Measurements from ENCODE around the gene TYW1. TPM values are rescaled to one million over a fixed set of nuclear protein-coding genes. Genes with fewer than 3 reads are reported as not detected.
"Not testable (repeated sequence)": the region's sequence is repeated elsewhere in the genome, so short reads cannot be mapped to it uniquely, and the experiment has no call there.

The TYW1 gene
- 19.6 and 24.9 TPM in 2 replicates for total RNA-seq
- long read RNA-seq, transcript TYW1-201 (16 exons, 3,348 nt) = major isoform, 48 of 65 reads
- long read RNA-seq, partial matches to known transcripts = 8 of 65 reads
- long read RNA-seq, other reads (novel, unspliced or antisense) = 8 of 65 reads

DNA sequence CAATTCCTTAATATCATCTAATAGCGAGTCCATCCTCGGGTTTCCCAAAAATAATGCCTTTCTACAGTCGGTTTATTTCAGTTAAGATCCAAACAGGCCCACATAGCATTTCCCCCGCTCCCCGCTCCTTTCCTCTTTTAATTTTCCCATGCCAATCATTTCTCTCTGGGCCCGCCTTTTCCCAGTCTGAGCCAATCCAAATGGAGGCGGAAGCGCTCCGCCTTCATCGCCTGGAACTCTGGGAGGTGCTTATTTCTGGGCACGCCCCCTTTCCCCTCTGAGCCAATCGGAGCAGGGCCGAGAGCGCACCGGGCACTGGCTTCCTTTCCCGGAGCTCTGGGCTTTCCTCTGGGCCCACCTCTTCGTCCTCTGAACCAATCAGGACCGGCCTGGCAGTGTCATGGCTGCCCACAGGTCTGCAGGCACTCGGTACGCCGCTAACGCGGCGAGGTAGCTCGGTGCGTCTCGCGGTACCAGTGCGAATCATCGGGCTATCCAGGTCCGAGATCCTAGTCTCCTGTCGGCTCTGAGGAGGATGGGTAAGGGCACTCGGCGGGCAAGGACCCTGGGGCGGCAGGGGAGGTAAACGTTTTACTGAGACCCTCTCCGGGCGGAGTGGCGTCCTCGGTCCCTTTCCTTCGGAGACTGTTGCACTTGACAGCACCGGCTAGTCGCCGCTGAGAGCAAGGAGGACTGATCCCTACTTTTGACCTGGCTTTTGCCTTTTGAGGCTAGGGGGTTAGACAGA, at the start of gene TYW1:
TSS of gene TYW1 (plus strand) at position 390 of the 748 bp plus-strand sequence. CDS start at position 536, 146 bp downstream.
- H3K27me3 Mint-ChIP-seq = not testable (repeated sequence)

DNA sequence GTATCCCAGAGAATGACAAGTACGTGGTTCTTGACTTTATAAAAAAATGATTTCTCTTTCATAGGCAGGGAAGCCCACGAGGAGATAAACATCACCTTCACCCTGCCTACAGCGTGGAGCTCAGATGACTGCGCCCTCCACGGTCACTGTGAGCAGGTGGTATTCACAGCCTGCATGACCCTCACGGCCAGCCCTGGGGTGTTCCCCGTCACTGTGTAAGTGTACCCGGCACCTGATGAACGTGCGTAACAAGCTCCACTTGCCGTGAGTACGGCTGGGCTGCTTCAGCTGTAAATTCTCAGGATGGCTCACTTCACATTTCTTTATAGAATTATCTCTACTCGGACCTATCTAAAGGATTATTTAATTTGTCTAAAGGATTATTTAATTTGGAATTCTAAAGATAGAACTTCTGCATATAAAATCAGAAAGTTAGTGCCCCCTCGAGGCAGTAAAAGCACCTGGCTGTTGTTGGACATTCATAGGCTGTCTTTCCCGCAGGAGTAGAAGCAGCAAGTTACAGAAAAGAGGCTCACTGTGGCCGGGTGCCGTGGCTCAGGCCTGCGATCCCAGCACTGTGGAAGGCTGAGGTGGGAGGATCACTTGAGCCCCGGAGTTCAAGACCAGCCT, 48.0 kb upstream of the TYW1 start:
- H3K27ac Mint-ChIP-seq = no peak overlapping the region
- H3K4me3 Mint-ChIP-seq (ENCODE audit: low read depth) = no peak overlapping the region
- DNase-seq (ENCODE audit: low spot score, unreplicated experiment) = no peak
- no peaks in the 10 kb centered on the region for H3K9me3 Mint-ChIP-seq (ENCODE audit: low read depth)
- no peaks in the 10 kb centered on the region for H3K4me1 Mint-ChIP-seq (ENCODE audit: low read depth)
- H3K36me3 Mint-ChIP-seq (ENCODE audit: insufficient read depth) = peaks cover 24% of the 10 kb centered on the region
- TF ChIP-seq, protein P1, sequence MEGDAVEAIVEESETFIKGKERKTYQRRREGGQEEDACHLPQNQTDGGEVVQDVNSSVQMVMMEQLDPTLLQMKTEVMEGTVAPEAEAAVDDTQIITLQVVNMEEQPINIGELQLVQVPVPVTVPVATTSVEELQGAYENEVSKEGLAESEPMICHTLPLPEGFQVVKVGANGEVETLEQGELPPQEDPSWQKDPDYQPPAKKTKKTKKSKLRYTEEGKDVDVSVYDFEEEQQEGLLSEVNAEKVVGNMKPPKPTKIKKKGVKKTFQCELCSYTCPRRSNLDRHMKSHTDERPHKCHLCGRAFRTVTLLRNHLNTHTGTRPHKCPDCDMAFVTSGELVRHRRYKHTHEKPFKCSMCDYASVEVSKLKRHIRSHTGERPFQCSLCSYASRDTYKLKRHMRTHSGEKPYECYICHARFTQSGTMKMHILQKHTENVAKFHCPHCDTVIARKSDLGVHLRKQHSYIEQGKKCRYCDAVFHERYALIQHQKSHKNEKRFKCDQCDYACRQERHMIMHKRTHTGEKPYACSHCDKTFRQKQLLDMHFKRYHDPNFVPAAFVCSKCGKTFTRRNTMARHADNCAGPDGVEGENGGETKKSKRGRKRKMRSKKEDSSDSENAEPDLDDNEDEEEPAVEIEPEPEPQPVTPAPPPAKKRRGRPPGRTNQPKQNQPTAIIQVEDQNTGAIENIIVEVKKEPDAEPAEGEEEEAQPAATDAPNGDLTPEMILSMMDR (IDR thresholded peaks at IDR 0.05; ENCODE audit: unreplicated experiment) = no peak
- H3K27me3 Mint-ChIP-seq = no peaks in the 10 kb centered on the region

More for the DNA sequence above, at the start of gene TYW1:
- peak; percentile 98 for DNase-seq (ENCODE audit: low spot score, unreplicated experiment)
- H3K4me3 Mint-ChIP-seq (ENCODE audit: low read depth) = peak within 1 kb of the TSS; percentile 99
- H3K36me3 Mint-ChIP-seq (ENCODE audit: insufficient read depth); H3K4me1 Mint-ChIP-seq (ENCODE audit: low read depth); H3K9me3 Mint-ChIP-seq (ENCODE audit: low read depth): not testable (repeated sequence)
- peak within 1 kb of the TSS; percentile 99 for H3K27ac Mint-ChIP-seq

DNA sequence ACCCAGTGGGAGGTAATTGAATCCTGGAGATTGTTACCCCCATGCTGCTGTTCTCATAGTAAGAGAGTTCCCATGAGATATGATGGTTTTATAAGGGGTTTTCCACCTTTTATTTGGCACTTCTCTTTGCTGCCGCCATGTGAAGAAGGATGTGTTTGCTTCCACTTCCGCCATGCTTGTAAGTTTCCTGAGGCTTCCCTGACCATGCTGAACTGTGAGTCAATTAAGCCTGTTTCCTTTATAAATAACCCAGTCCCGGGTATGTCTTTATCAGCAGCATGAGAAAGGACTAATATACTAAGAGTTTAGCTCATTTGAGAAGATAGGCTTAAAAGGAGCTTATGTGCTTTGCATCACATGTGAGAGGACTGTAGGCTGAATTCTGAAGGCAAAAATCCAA, 46.3 kb upstream of the TYW1 start:
- TF ChIP-seq, protein P1 (IDR thresholded peaks at IDR 0.05; ENCODE audit: unreplicated experiment) = no peak
- Mint-ChIP-seq H3K27ac (no peak overlapping the region), H3K36me3 (ENCODE audit: insufficient read depth) (peaks cover 17% of the 10 kb centered on the region), H3K27me3 (no peaks in the 10 kb centered on the region), H3K4me3 (ENCODE audit: low read depth) (no peak overlapping the region), H3K9me3 (ENCODE audit: low read depth) (no peaks in the 10 kb centered on the region), H3K4me1 (ENCODE audit: low read depth) (no peaks in the 10 kb centered on the region)
- DNase-seq (ENCODE audit: low spot score, unreplicated experiment) = no peak

DNA sequence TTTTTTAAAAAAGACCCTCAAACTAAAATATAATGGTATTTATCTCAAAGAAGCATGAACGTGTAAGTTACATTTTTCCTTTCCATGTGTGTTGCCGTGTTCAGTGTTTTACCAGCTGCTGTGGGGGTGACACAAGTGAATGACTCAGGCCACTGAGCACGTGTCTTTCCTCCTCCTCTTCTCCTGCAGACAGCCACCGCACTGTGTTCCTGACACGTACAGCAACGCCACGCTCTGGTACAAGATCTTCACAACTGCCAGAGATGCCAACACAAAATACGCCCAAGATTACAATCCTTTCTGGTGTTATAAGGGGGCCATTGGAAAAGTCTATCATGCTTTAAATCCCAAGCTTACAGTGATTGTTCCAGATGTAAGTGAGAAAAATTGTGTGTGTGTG, 45.9 kb upstream of the TYW1 start:
- Mint-ChIP-seq H3K27me3 (no peaks in the 10 kb centered on the region), H3K36me3 (ENCODE audit: insufficient read depth) (peaks cover 15% of the 10 kb centered on the region), H3K27ac (no peak overlapping the region), H3K4me3 (ENCODE audit: low read depth) (no peak overlapping the region), H3K9me3 (ENCODE audit: low read depth) (no peaks in the 10 kb centered on the region), H3K4me1 (ENCODE audit: low read depth) (no peaks in the 10 kb centered on the region)
- DNase-seq (ENCODE audit: low spot score, unreplicated experiment) = no peak
- TF ChIP-seq, protein P1 (IDR thresholded peaks at IDR 0.05; ENCODE audit: unreplicated experiment) = no peak

GRCh38 chr7:66952343-66953043, 44.1 kb upstream of the TYW1 start:
- no peak for DNase-seq (ENCODE audit: low spot score, unreplicated experiment)
- no peaks in the 10 kb centered on the region for H3K9me3 Mint-ChIP-seq (ENCODE audit: low read depth)
- no peaks in the 10 kb centered on the region for H3K27me3 Mint-ChIP-seq
- TF ChIP-seq, protein P1 (IDR thresholded peaks at IDR 0.05; ENCODE audit: unreplicated experiment) = no peak
- H3K27ac Mint-ChIP-seq = no peak overlapping the region
- H3K4me1 Mint-ChIP-seq (ENCODE audit: low read depth) = peaks cover 2% of the 10 kb centered on the region
- H3K4me3 Mint-ChIP-seq (ENCODE audit: low read depth) = no peak overlapping the region
- H3K36me3 Mint-ChIP-seq (ENCODE audit: insufficient read depth) = peaks cover 19% of the 10 kb centered on the region

Measured in progenitor cell of endocrine pancreas (in vitro differentiated cells).